Activated CD4-positive, alpha-beta memory T cell treated with anti-CD3 and anti-CD28 coated beads, Interleukin-2, amount 10 ng/mL, durations not matched to agents 7 days and 5 days (primary cell): ENCODE data around the gene NR2F6. TPM values are rescaled to one million over a fixed set of nuclear protein-coding genes. Genes with fewer than 3 reads are reported as not detected.
"Not testable (repeated sequence)": the region's sequence is repeated elsewhere in the genome, so short reads cannot be mapped to it uniquely, and the experiment has no call there.

Experiments
- CTCF ChIA-PET: fragments of 350-600 bp; sonication (Branson Sonifier 250); formaldehyde crosslinking; loops from one replicate; lab custom pipeline; 2021; ENCODE audit warnings: antibody characterized with exemption, inconsistent platforms; lab: Charles Lee
- POLR2A ChIA-PET: fragments of 350-600 bp; sonication (Branson Sonifier 250); formaldehyde crosslinking; loops from one replicate; lab custom pipeline; 2021; ENCODE audit warnings: antibody characterized with exemption; lab: Charles Lee
- DNase-seq: peaks from one replicate; pipeline ENCODE4 v3.0.0-alpha.2; 2020
- H3K27ac Mint-ChIP-seq: one replicate; pipeline ENCODE4 v1.8.0; 2021; ENCODE audit warnings: mild to moderate bottlenecking, mixed read lengths
- H3K27me3 Mint-ChIP-seq: one replicate; pipeline ENCODE4 v1.8.0; 2021; ENCODE audit warnings: mixed read lengths
- H3K36me3 Mint-ChIP-seq: one replicate; pipeline ENCODE4 v1.8.0; 2021; ENCODE audit warnings: low read depth, mixed read lengths
- H3K4me1 Mint-ChIP-seq: one replicate; pipeline ENCODE4 v1.8.0; 2021; ENCODE audit warnings: mixed read lengths
- H3K4me3 Mint-ChIP-seq: one replicate; pipeline ENCODE4 v1.8.0; 2021; ENCODE audit warnings: mild to moderate bottlenecking, mixed read lengths
- H3K9me3 Mint-ChIP-seq: one replicate; pipeline ENCODE4 v1.8.0; 2021; ENCODE audit warnings: mixed read lengths
- total RNA-seq, 2 experiments: library from RNA; stranded (reverse); gene quantifications; one replicate each; pipeline ENCODE4 v1.2.3, GENCODE V29; 2021

Gene NR2F6
- total RNA-seq, 2 experiments from 2014 or later: 5.7 to 6.5 TPM

DNA sequence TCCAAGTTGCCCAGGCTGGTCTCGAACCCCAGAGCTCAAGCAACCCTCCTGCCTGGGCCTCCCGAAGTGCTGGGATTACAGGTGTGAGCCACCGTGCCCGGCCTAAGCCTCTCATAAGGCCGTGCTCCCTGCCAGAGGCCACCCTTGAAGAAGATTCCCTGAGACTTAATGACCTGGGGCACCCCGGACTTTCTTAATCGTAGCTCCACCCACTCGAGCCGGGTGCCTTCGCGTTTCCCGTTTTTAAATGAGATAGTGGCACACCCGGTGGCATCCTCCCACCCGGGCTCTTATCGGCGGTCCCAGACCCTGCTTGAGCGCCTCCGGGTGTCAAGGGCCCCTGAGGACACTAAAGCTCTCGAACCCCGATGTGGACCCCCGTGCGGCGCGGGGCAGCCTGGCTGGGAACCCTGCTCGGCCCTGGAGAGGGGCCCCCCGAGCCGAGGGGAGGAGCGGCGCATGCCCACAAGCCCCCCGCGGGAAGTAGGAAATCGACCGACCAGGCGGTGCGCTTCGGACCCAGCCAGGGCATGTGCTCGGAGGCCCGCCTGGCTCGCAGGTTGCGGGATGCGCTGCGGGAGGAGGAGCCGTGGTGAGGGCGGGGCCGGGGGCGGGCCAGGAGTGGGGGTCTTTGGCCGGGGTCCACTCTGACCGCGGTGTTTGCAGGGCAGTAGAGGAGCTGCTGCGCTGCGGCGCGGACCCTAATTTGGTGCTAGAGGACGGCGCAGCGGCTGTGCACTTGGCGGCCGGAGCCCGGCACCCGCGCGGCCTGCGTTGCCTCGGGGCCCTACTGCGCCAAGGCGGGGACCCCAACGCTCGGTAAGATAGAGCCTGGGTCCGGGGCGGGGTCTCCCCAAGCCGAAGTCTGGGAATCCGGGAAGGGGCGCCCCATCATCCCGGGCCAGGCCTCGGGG, 35.9 kb upstream of the NR2F6 start, which contains the start of gene ANKLE1:
ANKLE1 (plus strand) TSS at position 511 of the 914 bp plus-strand sequence; CDS start at position 531, 20 bp downstream.
- no peaks in the 10 kb centered on the region for H3K27me3 Mint-ChIP-seq
- peaks cover 14% of the 10 kb centered on the region for H3K4me1 Mint-ChIP-seq
- H3K36me3 Mint-ChIP-seq: peaks cover 20% of the 10 kb centered on the region
- H3K27ac Mint-ChIP-seq: peak within 1 kb of the TSS; percentile 75
- CTCF ChIA-PET: interaction anchor here (0.7 to 5.4 kb wide), 8 partner anchors 10 to 67 kb away, joined by 3 to 64 read pairs (median 6); partner anchors contain the start of genes BABAM1, DDA1, USE1 and USHBP1
- H3K4me3 Mint-ChIP-seq: peak within 1 kb of the TSS; percentile 85
- H3K9me3 Mint-ChIP-seq: no peaks in the 10 kb centered on the region
- POLR2A ChIA-PET: interaction anchor here (0.8 to 3.5 kb wide), 12 partner anchors 8 to 205 kb away, joined by 3 to 26 read pairs (median 4); partner anchors contain the start of genes BABAM1, OCEL1 and USE1
- peak; percentile 59 for DNase-seq

DNA sequence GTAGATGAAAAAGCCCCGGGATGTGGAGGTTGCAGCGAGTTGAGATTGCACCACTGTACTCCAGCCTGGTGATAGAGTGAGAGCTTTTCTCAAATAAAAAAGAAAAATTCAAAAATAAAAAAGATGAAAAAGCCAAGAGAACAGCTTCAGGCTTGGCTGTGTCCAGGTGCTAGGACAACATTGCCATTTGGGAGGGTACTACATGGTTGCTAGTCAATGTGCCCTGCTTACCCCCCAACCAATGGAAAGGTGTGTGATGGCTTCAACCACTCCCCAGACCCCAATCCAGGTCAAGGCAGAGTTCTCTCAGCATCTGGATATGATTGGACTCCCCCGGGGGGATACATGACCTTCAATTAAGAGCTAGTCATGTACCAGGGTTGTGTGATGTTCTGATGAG, 33.7 kb upstream of the NR2F6 start:
- Mint-ChIP-seq H3K9me3 (no peaks in the 10 kb centered on the region), H3K4me1 (peaks cover 14% of the 10 kb centered on the region), H3K27ac (peak overlapping the region; percentile 35), H3K27me3 (no peaks in the 10 kb centered on the region), H3K36me3 (peaks cover 29% of the 10 kb centered on the region), H3K4me3 (no peak overlapping the region)
- CTCF ChIA-PET: interaction anchor here (0.6 to 5.4 kb wide), 3 partner anchors 13 to 22 kb away, joined by 3 to 64 read pairs (median 6); partner anchors contain the start of gene USHBP1
- no peak for DNase-seq
- POLR2A ChIA-PET: interaction anchor here (3.5 kb wide), 1 partner anchor 12 kb away, joined by 26 read pairs; the partner anchor contains the start of gene BABAM1

DNA sequence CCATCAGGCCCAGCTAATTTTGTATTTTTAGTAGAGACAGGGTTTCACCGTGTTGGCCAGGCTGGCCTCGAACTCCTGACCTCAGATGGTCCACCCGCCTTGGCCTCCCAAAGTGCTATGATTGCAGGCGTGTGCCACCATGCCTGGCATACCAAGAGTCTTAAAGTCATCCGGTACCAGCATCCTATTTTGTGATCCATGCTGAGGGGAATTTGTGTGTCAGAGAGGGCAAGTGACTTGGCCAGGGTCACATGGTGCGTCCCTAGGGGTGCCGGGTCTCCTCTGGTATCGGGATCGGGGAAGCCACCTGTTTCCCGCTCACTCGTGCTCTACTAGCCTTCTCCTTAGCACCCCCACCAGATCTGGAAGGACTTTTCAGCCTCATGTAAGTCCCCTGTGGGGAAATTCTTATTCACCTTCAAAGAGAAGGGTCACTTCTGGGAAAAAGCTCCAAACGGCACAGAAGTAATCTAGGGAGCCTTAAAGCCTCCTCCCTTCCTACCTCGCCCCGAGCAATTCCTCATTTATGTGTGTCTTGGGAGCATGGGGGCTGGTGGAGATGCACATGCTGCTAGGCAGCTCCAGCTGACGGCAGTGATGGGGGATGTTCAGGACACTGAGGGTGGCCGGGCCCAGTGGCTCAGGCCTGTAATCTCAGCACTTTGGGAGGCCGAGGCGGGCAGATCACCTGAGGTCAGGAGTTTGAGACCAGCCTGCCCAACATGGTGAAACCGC, 29.9 kb upstream of the NR2F6 start:
- peaks cover 34% of the 10 kb centered on the region for H3K36me3 Mint-ChIP-seq
- ChIA-PET POLR2A (interaction anchor here (1.0 kb wide), 1 partner anchor 11 kb away, joined by 3 read pairs; the partner anchor contains the start of gene USHBP1), CTCF (no interaction called here)
- H3K4me3 Mint-ChIP-seq: no peak overlapping the region
- H3K4me1 Mint-ChIP-seq: peaks cover 2% of the 10 kb centered on the region
- no peaks in the 10 kb centered on the region for H3K27me3 Mint-ChIP-seq
- DNase-seq: no peak
- H3K9me3 Mint-ChIP-seq: no peaks in the 10 kb centered on the region
- no peak overlapping the region for H3K27ac Mint-ChIP-seq

DNA sequence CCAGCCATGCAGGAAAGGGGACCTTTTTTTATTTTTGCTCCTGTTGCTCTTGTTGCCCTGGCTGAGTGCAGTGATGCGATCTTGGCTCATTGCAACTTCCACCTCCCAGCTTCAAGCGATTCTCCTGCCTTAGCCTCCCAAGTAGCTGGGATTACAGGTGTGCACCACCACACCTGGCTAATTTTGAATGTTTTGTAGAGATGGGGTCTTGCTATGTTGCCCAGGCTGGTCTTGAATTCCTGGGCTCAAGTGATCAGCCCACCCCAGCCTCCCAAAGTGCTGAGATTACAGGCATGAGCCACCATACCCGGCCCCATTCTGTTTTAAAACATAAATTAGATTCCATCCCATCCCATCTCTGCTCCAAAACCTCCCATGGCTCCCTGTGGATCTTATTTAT, 29.2 kb upstream of the NR2F6 start:
- H3K9me3 Mint-ChIP-seq, DNase-seq, H3K27me3 Mint-ChIP-seq, H3K27ac Mint-ChIP-seq, H3K4me3 Mint-ChIP-seq, H3K4me1 Mint-ChIP-seq, POLR2A ChIA-PET, CTCF ChIA-PET: not testable (repeated sequence)
- H3K36me3 Mint-ChIP-seq: peaks cover 37% of the 10 kb centered on the region

DNA sequence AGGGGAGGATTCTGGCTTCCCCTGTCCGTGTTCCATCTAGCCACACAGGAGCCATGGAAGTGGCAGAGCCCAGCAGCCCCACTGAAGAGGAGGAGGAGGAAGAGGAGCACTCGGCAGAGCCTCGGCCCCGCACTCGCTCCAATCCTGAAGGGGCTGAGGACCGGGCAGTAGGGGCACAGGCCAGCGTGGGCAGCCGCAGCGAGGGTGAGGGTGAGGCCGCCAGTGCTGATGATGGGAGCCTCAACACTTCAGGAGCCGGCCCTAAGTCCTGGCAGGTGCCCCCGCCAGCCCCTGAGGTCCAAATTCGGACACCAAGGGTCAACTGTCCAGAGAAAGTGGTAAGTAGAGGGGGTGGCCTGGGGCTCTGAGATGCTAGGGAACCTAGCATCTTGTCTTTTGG, 23.0 kb upstream of the NR2F6 start:
- H3K4me1 Mint-ChIP-seq: peaks cover 28% of the 10 kb centered on the region
- ChIA-PET CTCF (interaction anchor here (0.7 to 2.9 kb wide), 5 partner anchors 14 to 496 kb away, joined by 3 to 33 read pairs (median 10); partner anchors contain the start of gene ANKLE1), POLR2A (interaction anchor here (4.2 kb wide), 1 partner anchor 12 kb away, joined by 26 read pairs; the partner anchor contains the start of gene ANKLE1)
- H3K36me3 Mint-ChIP-seq: peaks cover 11% of the 10 kb centered on the region
- no peak overlapping the region for H3K27ac Mint-ChIP-seq
- H3K27me3 Mint-ChIP-seq: no peaks in the 10 kb centered on the region
- H3K9me3 Mint-ChIP-seq: no peaks in the 10 kb centered on the region
- no peak for DNase-seq
- H3K4me3 Mint-ChIP-seq: peak overlapping the region; percentile 49

DNA sequence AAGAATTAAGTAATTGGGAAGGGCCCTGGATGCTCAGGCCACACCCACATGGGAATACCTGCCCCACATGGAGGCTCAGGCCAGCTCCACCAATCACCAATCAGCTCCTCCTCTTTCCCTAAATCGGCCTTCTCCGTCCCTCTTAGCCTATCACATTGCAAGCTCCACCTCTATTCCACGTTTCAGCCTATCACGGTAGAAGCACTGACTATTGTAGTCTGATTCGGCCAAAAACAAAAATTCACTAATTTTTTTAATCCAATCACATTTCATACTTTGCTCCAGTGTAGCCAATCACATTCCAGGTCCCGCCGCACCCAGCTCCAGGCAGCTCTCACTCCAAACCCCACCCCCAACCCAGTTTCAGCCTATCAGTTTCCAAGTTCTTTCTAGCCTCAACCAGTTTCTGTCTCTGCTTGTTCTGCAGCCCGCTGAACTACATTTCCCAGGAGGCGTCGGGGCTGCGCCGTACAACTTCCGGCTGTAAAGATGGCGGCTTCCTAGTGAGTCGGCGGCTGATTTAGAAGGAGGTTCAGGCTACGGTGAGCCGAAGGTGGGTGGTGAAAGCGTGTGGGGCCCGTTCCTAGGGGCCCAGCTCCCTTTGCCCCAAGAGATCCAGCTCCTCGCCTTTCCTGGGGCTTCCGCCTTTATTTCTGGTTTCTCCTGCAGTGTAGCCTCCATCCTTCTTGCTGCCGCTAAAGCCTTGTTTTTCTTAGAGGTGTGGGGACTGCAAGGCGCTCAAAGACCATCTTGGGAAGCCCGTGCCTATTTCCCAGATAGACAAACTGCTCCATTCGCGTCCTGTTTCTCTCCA, 21.5 kb upstream of the NR2F6 start, which contains the start of gene BABAM1:
BABAM1 (plus strand) TSS at position 469 of the 814 bp plus-strand sequence. CDS start 1,364 bp downstream, outside the sequence.
- DNase-seq: peak; percentile 97
- Mint-ChIP-seq H3K27me3 (no peaks in the 10 kb centered on the region), H3K4me3 (peak within 1 kb of the TSS; percentile 85), H3K4me1 (peaks cover 31% of the 10 kb centered on the region), H3K9me3 (no peaks in the 10 kb centered on the region), H3K27ac (peak within 1 kb of the TSS; percentile 47), H3K36me3 (peaks cover 9% of the 10 kb centered on the region)
- POLR2A ChIA-PET: interaction anchor here (0.5 to 4.2 kb wide), 19 partner anchors 8 to 919 kb away, joined by 3 to 26 read pairs (median 4); partner anchors contain the start of genes ANKLE1, BST2, CCDC124 and DDA1
- CTCF ChIA-PET: interaction anchor here (0.6 to 2.9 kb wide), 19 partner anchors 9 to 825 kb away, joined by 3 to 33 read pairs (median 4); partner anchors contain the start of genes ABHD8, ANKLE1, DDA1 and MRPL34

DNA sequence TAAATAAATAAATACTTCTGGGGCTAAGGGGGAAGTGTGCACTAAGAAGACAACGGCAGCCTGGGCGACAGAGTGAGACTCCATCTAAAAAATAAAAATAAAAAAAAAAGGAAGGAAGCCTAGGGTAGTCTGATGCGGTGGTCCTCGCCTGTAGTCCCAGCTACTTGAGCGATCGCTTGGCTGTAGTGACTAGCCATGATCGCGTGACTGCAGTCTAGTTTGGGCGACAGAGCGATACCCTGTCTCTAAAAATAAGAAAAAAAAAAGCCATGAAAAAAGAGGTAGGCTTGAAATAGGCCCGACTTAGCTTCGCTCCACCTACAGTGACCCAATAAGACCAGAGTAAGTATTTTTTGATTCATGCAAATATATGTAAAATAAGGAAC, 20.9 kb upstream of the NR2F6 start:
- H3K27me3 Mint-ChIP-seq: no peaks in the 10 kb centered on the region
- no peaks in the 10 kb centered on the region for H3K9me3 Mint-ChIP-seq
- ChIA-PET POLR2A (interaction anchor here (0.5 to 4.2 kb wide), 12 partner anchors 14 to 222 kb away, joined by 3 to 26 read pairs (median 4); partner anchors contain the start of genes ANKLE1, BST2, DDA1 and HAUS8), CTCF (interaction anchor here (0.6 to 2.9 kb wide), 19 partner anchors 9 to 825 kb away, joined by 3 to 33 read pairs (median 4); partner anchors contain the start of genes ABHD8, ANKLE1, DDA1 and MRPL34)
- H3K4me3 Mint-ChIP-seq: peak overlapping the region; percentile 85
- peaks cover 8% of the 10 kb centered on the region for H3K36me3 Mint-ChIP-seq
- DNase-seq: no peak
- peaks cover 31% of the 10 kb centered on the region for H3K4me1 Mint-ChIP-seq
- H3K27ac Mint-ChIP-seq: peak overlapping the region; percentile 47

DNA sequence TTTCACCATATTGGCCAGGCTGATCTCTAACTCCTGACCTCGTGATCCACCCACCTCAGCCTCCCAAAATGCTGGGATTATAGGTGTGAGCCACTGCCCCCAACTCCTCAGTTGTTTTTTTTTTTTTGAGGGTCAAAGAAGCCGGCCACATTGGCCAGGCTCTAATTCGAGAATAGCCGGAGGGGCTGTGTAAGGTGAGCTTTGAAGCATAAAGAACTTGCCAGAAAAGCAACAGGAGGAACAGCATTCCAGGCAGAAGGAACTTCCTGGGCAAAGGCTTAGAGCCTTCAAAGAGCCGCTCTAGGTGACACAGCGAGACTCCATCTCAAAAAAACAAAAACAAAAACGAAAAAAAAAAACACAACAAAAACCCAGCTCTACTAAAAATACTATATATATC, 20.3 kb upstream of the NR2F6 start:
- Mint-ChIP-seq H3K4me3 (no peak overlapping the region), H3K9me3 (no peaks in the 10 kb centered on the region), H3K27me3 (no peaks in the 10 kb centered on the region), H3K4me1 (peaks cover 32% of the 10 kb centered on the region), H3K36me3 (peaks cover 3% of the 10 kb centered on the region), H3K27ac (no peak overlapping the region)
- no peak for DNase-seq
- ChIA-PET POLR2A (interaction anchor here (1.5 to 4.2 kb wide), 3 partner anchors 15 to 40 kb away, joined by 3 to 26 read pairs (median 6); partner anchors contain the start of genes ANKLE1 and OCEL1), CTCF (interaction anchor here (0.6 to 2.9 kb wide), 11 partner anchors 8 to 230 kb away, joined by 3 to 33 read pairs (median 6); partner anchors contain the start of genes ABHD8, ANKLE1 and DDA1)

DNA sequence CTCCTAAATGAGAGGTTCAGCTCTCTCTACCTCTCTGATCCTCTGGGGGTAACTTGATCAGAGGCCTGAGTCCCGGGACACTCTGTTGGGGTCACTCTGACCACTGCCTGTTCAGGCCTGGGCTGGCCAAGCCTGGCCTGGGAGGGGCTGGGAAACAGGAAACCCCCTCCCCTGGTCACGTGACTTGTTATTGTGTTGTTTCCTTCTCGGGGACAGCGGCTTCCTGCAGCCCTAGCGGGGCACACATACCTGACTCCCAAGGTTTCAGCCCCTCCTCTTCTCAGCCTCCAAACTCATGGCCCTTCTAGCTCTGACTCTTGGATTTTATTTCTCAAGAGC, 18.9 kb upstream of the NR2F6 start, which contains the start of gene USHBP1:
USHBP1 (minus strand) TSS at position 105 of the 339 bp plus-strand sequence. CDS start 446 bp downstream, outside the sequence.
- no peaks in the 10 kb centered on the region for H3K27me3 Mint-ChIP-seq
- H3K36me3 Mint-ChIP-seq: no peaks in the 10 kb centered on the region
- ChIA-PET CTCF (interaction anchor here (1.0 to 7.9 kb wide), 8 partner anchors 9 to 199 kb away, joined by 3 to 64 read pairs (median 4); partner anchors contain the start of genes ANKLE1 and DDA1), POLR2A (interaction anchor here (0.8 to 1.5 kb wide), 5 partner anchors 12 to 155 kb away, joined by 3 read pairs; partner anchors contain the start of genes MVB12A and OCEL1)
- peaks cover 35% of the 10 kb centered on the region for H3K4me1 Mint-ChIP-seq
- H3K9me3 Mint-ChIP-seq: no peaks in the 10 kb centered on the region
- H3K4me3 Mint-ChIP-seq: no peak within 1 kb of the TSS
- DNase-seq: no peak
- no peak within 1 kb of the TSS for H3K27ac Mint-ChIP-seq

DNA sequence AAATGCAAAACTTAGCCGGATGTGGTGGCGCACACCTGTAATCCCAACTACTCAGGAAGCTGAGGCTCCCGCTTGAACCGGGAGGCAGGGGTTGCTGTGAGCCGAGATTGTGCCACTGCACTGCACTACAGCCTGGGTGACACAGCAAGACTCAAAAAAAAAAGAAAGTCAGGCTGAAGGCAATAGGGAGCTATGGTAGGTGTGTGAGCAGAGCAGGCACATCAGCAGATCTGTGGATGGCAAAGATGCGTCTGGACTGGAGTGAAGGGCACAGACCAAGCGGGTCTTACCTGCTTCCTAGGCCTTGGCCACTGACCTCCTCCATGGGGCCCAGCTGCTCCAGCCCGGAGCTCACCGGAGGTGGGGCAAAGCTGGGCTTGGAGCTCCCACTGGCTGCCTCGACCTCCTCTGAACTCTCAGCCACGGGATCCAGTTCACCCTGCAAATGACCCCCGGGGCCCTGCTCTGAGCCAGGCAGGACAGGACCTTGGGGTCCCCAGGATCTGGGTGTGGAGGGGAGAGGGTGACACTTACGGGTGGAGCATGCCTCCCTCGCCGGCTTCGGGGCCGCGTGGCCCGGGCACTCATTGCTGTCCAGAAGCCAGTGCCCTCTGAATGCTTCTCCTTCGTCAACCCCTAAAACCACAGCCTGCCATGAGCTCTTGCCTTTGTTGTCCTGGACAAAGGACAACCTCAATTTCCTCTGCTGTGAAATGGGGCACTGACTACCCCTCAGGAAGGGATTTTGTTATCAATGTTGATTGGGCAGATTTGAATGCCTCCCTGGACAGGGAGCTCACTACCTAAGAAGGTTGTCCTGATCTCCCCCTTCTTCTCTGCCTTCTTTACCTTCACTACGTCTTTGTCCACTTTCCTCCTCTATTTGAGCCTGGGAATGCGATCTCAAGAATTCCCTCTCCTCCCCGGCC, 18.3 kb upstream of the NR2F6 start:
- H3K4me1 Mint-ChIP-seq: peaks cover 34% of the 10 kb centered on the region
- H3K27me3 Mint-ChIP-seq: no peaks in the 10 kb centered on the region
- no peak overlapping the region for H3K27ac Mint-ChIP-seq
- DNase-seq: no peak
- CTCF ChIA-PET: interaction anchor here (1.1 to 7.9 kb wide), 5 partner anchors 18 to 58 kb away, joined by 3 to 64 read pairs (median 6); partner anchors contain the start of genes ANKLE1 and DDA1
- H3K36me3 Mint-ChIP-seq: no peaks in the 10 kb centered on the region
- H3K9me3 Mint-ChIP-seq: no peaks in the 10 kb centered on the region
- no peak overlapping the region for H3K4me3 Mint-ChIP-seq
- POLR2A ChIA-PET: interaction anchor here (1.0 to 1.3 kb wide), 4 partner anchors 12 to 156 kb away, joined by 3 read pairs; partner anchors contain the start of genes MVB12A and OCEL1
